Activated CD4-positive, alpha-beta T cell treated with anti-CD3 and anti-CD28 coated beads, Interleukin-2, amount 10 ng/mL, durations not matched to agents 24 days and 14 days (primary cell): ENCODE results near the gene SNX5. TPM values are rescaled to one million over a fixed set of nuclear protein-coding genes. Genes with fewer than 3 reads are reported as not detected.

ENCODE experiments used
- DNase-seq: peaks from one replicate; pipeline ENCODE4 v3.0.0; 2022
- H3K27ac Mint-ChIP-seq: one replicate; pipeline ENCODE4 v1.8.0; 2022; ENCODE audit warnings: mild to moderate bottlenecking, mixed read lengths
- H3K27me3 Mint-ChIP-seq: one replicate; pipeline ENCODE4 v1.8.0; 2022; ENCODE audit warnings: mixed read lengths
- H3K36me3 Mint-ChIP-seq: one replicate; pipeline ENCODE4 v1.8.0; 2022; ENCODE audit warnings: low read depth, mild to moderate bottlenecking, mixed read lengths
- H3K4me1 Mint-ChIP-seq: one replicate; pipeline ENCODE4 v1.8.0; 2021; ENCODE audit warnings: mixed read lengths
- H3K4me3 Mint-ChIP-seq: one replicate; pipeline ENCODE4 v1.8.0; 2022; ENCODE audit warnings: mild to moderate bottlenecking, moderate library complexity, mixed read lengths
- H3K9me3 Mint-ChIP-seq: one replicate; pipeline ENCODE4 v1.8.0; 2021; ENCODE audit warnings: mixed read lengths
- intact Hi-C: fragments of 100-400 bp; cut with micrococcal nuclease; formaldehyde crosslinking; loops from one replicate; pipeline ENCODE4 v1.15.1; 2023
- total RNA-seq: library from RNA; stranded (reverse); gene quantifications from 2 replicates; pipeline ENCODE4 v1.2.3, GENCODE V29; 2022

Gene SNX5
- total RNA-seq, result 230 and 240 TPM in 2 replicates

DNA sequence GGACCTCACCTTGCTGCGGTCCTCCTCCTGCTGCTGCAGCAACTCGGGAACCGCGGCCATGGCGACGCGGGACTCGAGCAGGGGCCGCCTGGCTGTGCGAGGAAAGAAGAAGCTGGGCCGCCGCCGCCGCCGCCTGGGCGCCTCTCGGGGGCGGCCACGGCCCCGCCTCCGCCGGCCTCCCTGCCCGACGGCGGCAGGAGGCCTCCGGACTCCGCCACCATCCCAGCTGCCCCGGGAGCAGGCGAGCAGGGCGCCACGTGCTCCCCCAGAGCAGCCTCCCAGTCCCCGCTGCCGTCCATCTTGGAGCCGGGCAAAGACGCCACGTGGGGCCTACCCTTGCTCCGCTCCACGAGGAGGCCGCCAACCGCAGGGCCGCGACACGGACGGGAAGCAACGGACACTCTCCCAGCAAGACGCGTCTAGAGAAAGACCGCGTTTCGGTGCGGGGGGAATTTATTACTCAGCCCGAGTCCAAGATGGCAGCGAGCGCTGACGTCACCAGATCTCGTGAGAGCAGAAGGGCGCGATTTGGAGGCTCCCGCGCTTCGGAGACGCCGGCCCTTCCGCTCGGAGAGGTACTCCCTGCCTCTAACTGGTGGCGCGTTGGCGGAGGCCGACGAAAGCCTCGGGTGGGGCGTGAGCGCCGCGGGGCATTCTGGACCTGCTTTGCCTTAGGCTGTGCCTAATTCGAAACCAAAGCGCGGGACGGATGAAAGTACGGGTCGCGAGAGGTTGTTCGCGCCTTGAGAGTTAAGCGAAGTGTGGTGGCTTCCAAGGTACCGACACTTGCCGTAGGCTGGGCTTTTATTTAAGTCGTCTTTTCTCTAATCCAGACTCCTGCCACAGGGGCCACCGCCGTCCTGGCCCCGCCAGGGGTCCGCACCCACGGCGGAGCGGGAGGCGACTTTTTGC is at the start of gene SNX5, which contains the start of gene MGME1:
TSS of gene SNX5 (minus strand) at position 429 of the 912 bp plus-strand sequence. CDS start at position 60, 369 bp downstream.
TSS of gene MGME1 (plus strand) at position 653 of the 912 bp plus-strand sequence. CDS start 842 bp downstream, outside the sequence.
- Mint-ChIP-seq H3K4me3 (peak within 1 kb of the TSS; percentile 96), H3K27me3 (no peaks in the 10 kb centered on the region), H3K4me1 (peaks cover 51% of the 10 kb centered on the region), H3K27ac (peak within 1 kb of the TSS; percentile 99), H3K9me3 (no peaks in the 10 kb centered on the region), H3K36me3 (peaks cover 63% of the 10 kb centered on the region)
- peak; percentile 100 for DNase-seq
- intact Hi-C loops, result loop anchor here (1.0 to 10.0 kb wide), 8 partner anchors 24 to 618 kb away; partner anchors contain the start of genes BFSP1, DSTN, RRBP1 and SEC23B

DNA sequence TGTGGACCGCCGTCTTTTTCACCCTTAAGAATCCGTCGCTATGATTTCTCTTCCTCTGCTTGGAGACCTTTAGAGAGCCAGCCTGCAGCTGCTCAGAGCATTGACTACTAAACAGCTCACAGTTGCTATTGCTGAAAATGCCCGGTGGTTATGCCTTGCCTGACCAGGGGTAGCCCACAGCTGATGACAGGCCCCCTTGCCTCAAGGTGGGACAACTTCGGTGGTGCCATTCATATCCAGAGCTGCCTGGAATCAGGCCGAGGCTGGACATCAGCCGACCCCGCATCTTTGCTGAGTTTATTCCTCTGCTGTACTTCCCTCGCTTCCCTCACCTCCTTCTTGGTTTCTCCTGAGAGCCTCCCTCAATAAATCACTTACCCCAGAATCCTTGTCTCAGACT is 49.5 kb upstream of the SNX5 start:
- no peak overlapping the region for H3K27ac Mint-ChIP-seq
- H3K4me1 Mint-ChIP-seq, result no peaks in the 10 kb centered on the region
- H3K4me3 Mint-ChIP-seq, result no peak overlapping the region
- intact Hi-C loops, result no loop called here
- no peaks in the 10 kb centered on the region for H3K27me3 Mint-ChIP-seq
- no peak for DNase-seq
- no peaks in the 10 kb centered on the region for H3K36me3 Mint-ChIP-seq
- no peaks in the 10 kb centered on the region for H3K9me3 Mint-ChIP-seq

DNA sequence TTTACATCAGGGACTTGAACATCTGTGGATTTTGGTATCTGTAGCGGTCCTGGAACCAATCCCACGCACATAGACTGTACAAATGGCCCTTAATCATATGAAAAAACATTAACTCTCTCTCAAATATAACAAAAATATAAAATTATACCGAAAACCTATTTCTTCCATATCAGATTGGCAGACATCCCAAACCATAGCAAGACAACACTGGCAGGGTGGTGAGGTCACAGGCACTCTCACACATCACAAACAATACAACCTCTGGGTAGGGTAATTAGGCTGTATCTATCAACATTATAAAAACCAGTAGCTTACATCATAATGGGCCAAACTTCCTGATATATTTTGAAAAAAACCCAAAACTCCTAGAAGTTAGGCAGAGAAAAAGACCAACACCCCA is 48.2 kb upstream of the SNX5 start:
- no peak overlapping the region for H3K4me3 Mint-ChIP-seq
- no peaks in the 10 kb centered on the region for H3K27me3 Mint-ChIP-seq
- no peaks in the 10 kb centered on the region for H3K9me3 Mint-ChIP-seq
- H3K27ac Mint-ChIP-seq, result no peak overlapping the region
- intact Hi-C loops, result no loop called here
- no peaks in the 10 kb centered on the region for H3K36me3 Mint-ChIP-seq
- DNase-seq, result no peak
- H3K4me1 Mint-ChIP-seq, result no peaks in the 10 kb centered on the region

DNA sequence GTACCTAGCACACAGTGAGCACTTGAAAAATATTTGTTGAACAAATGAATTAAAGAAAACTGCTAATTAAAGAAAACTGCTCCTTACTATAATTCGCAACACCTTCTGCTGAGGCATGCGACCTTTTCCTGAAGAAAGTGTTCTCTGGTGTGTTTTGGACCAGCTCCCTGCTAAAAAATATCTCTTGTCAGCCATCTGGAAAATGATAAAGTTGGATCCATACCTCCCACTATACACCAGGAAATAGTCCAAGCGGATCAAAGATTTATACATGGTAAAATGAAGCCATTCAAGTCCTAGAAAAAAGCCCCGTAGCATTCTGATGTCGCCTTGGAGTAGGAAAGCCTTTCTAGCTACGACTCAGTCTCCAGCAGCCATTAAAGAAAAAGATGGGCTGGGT is 45.8 kb upstream of the SNX5 start:
- H3K4me1 Mint-ChIP-seq, result no peaks in the 10 kb centered on the region
- no peak for DNase-seq
- no peaks in the 10 kb centered on the region for H3K36me3 Mint-ChIP-seq
- H3K4me3 Mint-ChIP-seq, result no peak overlapping the region
- no peaks in the 10 kb centered on the region for H3K27me3 Mint-ChIP-seq
- intact Hi-C loops, result no loop called here
- H3K9me3 Mint-ChIP-seq, result no peaks in the 10 kb centered on the region
- H3K27ac Mint-ChIP-seq, result no peak overlapping the region

DNA sequence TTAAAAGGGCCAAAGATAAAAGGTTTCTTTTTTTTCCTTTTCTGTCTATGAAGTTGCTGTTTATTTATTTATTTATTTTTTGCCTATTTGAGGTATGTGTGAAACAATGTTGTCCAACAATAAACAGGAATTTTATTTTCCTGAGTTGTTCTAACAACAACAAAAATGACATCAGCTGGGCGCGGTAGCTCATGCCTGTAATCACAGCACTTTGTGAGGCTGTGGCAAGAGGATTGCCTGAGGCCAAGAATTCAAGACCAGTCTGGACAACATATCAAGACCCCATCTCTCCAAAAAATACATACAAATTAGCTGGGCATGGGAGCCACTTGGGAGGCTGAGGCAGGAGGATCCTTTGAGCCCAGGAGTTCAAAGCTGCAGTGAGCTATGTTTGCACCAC is 44.3 kb upstream of the SNX5 start:
- intact Hi-C loops, result no loop called here
- Mint-ChIP-seq H3K9me3 (no peaks in the 10 kb centered on the region), H3K36me3 (no peaks in the 10 kb centered on the region), H3K27ac (no peak overlapping the region), H3K4me3 (no peak overlapping the region), H3K4me1 (no peaks in the 10 kb centered on the region), H3K27me3 (no peaks in the 10 kb centered on the region)
- DNase-seq, result no peak

- H3K4me3 Mint-ChIP-seq, result no peak overlapping the region
These were observed 43.5 kb upstream of the SNX5 start for GRCh38 chr20:18011951-18012645.

GRCh38 chr20:18011482-18011881 is 42.9 kb upstream of the SNX5 start:
- Mint-ChIP-seq H3K4me1 (no peaks in the 10 kb centered on the region), H3K9me3 (no peaks in the 10 kb centered on the region), H3K4me3 (no peak overlapping the region), H3K27ac (no peak overlapping the region), H3K36me3 (no peaks in the 10 kb centered on the region), H3K27me3 (no peaks in the 10 kb centered on the region)
- intact Hi-C loops, result no loop called here
- DNase-seq, result no peak

More at GRCh38 chr20:18011951-18012645, 43.5 kb upstream of the SNX5 start:
- DNase-seq, result no peak
- Mint-ChIP-seq H3K9me3 (no peaks in the 10 kb centered on the region), H3K27me3 (no peaks in the 10 kb centered on the region), H3K27ac (no peak overlapping the region), H3K4me1 (no peaks in the 10 kb centered on the region), H3K36me3 (no peaks in the 10 kb centered on the region)
- intact Hi-C loops, result no loop called here

DNA sequence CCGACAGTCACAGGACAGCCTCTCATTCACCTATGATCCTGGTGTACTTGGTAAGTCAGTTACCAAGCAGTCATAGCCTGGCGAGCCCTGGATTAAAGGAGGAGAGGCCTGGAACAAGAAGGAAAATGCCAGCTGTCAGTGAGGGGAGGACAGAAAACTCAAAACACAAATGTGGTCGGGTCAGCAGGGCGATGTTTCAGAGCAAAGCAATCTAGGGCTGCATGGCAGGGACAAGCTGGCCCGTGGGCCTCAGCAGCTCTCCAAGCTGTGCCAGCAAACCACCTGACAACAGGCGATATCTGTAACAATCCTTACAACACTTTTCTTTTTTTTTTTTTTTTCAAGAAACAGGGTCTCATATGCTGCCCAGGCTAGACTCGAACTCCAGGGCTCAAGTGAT is 40.5 kb upstream of the SNX5 start:
- H3K4me1 Mint-ChIP-seq, result no peaks in the 10 kb centered on the region
- no peaks in the 10 kb centered on the region for H3K36me3 Mint-ChIP-seq
- H3K4me3 Mint-ChIP-seq, result no peak overlapping the region
- H3K9me3 Mint-ChIP-seq, result no peaks in the 10 kb centered on the region
- no peak for DNase-seq
- H3K27me3 Mint-ChIP-seq, result no peaks in the 10 kb centered on the region
- intact Hi-C loops, result no loop called here
- no peak overlapping the region for H3K27ac Mint-ChIP-seq

- H3K4me1 Mint-ChIP-seq, result no peaks in the 10 kb centered on the region
- H3K9me3 Mint-ChIP-seq, result no peaks in the 10 kb centered on the region
- no peaks in the 10 kb centered on the region for H3K27me3 Mint-ChIP-seq
- no peak for DNase-seq
- intact Hi-C loops, result no loop called here
- H3K27ac Mint-ChIP-seq, result no peak overlapping the region
- H3K36me3 Mint-ChIP-seq, result no peaks in the 10 kb centered on the region
- H3K4me3 Mint-ChIP-seq, result no peak overlapping the region
These were observed 39.1 kb upstream of the SNX5 start for GRCh38 chr20:18007534-18008292.

DNA sequence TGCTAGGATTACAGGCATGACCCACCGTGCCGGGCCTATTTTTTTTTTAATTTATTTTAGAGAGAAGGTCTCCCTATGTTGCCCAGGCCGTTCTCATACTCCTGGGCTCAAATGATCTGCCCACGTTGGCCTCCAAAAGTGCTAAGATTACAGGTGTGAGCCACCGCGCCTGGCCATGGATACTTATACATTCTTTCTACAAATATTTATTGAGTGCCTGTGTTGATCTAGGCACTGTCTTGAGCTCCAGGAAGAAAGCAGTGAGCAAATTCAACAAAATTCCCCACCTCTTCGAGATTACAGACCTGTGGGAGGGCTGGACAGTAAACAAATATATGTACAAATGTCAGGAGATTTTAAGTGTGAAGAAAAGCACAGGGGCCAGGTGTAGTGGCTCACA is 38.1 kb upstream of the SNX5 start:
- Mint-ChIP-seq H3K9me3 (no peaks in the 10 kb centered on the region), H3K4me1 (no peaks in the 10 kb centered on the region), H3K27ac (no peak overlapping the region), H3K4me3 (no peak overlapping the region), H3K36me3 (no peaks in the 10 kb centered on the region), H3K27me3 (no peaks in the 10 kb centered on the region)
- intact Hi-C loops, result no loop called here
- DNase-seq, result no peak

GRCh38 chr20:18005990-18006364 is 37.4 kb upstream of the SNX5 start:
- no peaks in the 10 kb centered on the region for H3K4me1 Mint-ChIP-seq
- intact Hi-C loops, result no loop called here

DNA sequence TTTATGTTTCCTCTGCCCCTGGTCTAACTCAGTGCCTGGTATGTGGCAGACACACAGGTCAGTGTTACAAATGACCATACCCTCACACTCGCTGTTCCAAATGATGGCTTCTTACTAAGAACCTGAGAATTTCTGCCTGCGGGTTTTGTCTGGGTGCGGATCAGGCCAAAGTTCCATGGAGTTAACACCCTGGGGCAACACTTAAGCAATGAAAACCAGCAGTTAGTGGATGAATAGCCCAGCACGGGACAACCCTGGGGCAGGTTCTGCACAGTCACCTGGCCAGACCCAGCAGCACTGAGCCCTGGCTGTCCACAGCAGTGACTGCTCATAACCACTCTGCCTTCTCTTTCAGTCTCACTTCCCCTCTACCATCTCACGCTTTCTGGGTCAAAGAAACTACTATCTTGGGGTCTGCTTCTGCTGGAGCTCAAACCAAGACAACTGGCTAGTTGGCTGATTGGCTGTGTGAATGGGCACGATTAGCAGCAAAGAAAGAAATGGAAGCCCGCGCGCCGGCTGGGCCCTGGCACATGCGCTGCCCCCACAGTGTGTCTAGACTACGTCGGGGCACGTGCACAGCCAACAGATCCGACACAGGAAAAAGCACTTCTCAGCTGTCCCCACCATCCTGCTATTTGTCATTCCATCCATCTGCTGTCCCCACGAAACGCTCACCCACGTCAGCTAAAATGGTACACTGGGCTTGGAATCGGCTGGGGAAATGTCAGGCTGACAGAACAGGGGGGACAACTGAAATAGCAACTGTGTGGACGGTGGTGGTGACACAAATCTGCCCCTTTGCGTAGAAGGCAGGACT is 36.8 kb upstream of the SNX5 start:
- no peak for DNase-seq
- Mint-ChIP-seq H3K36me3 (no peaks in the 10 kb centered on the region), H3K4me3 (no peak overlapping the region)

More at GRCh38 chr20:18005990-18006364, 37.4 kb upstream of the SNX5 start:
- Mint-ChIP-seq H3K4me3 (no peak overlapping the region), H3K36me3 (no peaks in the 10 kb centered on the region), H3K9me3 (no peaks in the 10 kb centered on the region), H3K27me3 (no peaks in the 10 kb centered on the region), H3K27ac (no peak overlapping the region)
- no peak for DNase-seq

GRCh38 chr20:18004384-18005031 is 35.9 kb upstream of the SNX5 start:
- Mint-ChIP-seq H3K9me3 (no peaks in the 10 kb centered on the region), H3K4me1 (no peaks in the 10 kb centered on the region), H3K36me3 (no peaks in the 10 kb centered on the region), H3K27me3 (no peaks in the 10 kb centered on the region), H3K4me3 (no peak overlapping the region), H3K27ac (no peak overlapping the region)
- intact Hi-C loops, result no loop called here
- DNase-seq, result no peak

More for the DNA sequence above, 36.8 kb upstream of the SNX5 start:
- Mint-ChIP-seq H3K4me1 (no peaks in the 10 kb centered on the region), H3K27ac (no peak overlapping the region), H3K27me3 (no peaks in the 10 kb centered on the region), H3K9me3 (no peaks in the 10 kb centered on the region)
- intact Hi-C loops, result no loop called here
